Ishikawa (cell line): ENCODE data around the gene P3R3URF.

Experiments used
- CEBPB ChIP-seq: IDR thresholded peaks from 2 replicates; pipeline ENCODE4 v1.6.1; 2012
- CREB1 ChIP-seq: IDR thresholded peaks from 2 replicates; pipeline ENCODE4 v1.6.1; 2012; ENCODE audit warnings: low read depth
- EGR1 ChIP-seq: IDR thresholded peaks from 2 replicates; pipeline ENCODE4 v1.6.1; 2012
- EP300 ChIP-seq: IDR thresholded peaks from 2 replicates; pipeline ENCODE4 v1.6.1; 2012; ENCODE audit warnings: borderline replicate concordance
- FOXM1 ChIP-seq: IDR thresholded peaks from 2 replicates; pipeline ENCODE4 v1.6.1; 2012; ENCODE audit warnings: low read depth, borderline replicate concordance
- MAX ChIP-seq: IDR thresholded peaks from 2 replicates; pipeline ENCODE4 v1.6.1; 2012
- NFIC ChIP-seq: IDR thresholded peaks from 2 replicates; pipeline ENCODE4 v1.6.1; 2012
- RAD21 ChIP-seq: IDR thresholded peaks from 2 replicates; pipeline ENCODE4 v1.6.1; 2012; ENCODE audit warnings: low read depth
- REST ChIP-seq: IDR thresholded peaks from 2 replicates; pipeline ENCODE4 v1.6.1; 2012; ENCODE audit warnings: low read depth, mild to moderate bottlenecking
- TAF1 ChIP-seq: IDR thresholded peaks from 2 replicates; pipeline ENCODE4 v1.6.1; 2012; ENCODE audit warnings: low read depth, mild to moderate bottlenecking
- TCF12 ChIP-seq: IDR thresholded peaks from 2 replicates; pipeline ENCODE4 v1.6.1; 2012; ENCODE audit warnings: low read depth
- TEAD4 ChIP-seq: IDR thresholded peaks from 2 replicates; pipeline ENCODE4 v1.6.1; 2012
- USF1 ChIP-seq: IDR thresholded peaks from 2 replicates; pipeline ENCODE4 v1.6.1; 2012
- YY1 ChIP-seq: IDR thresholded peaks from 2 replicates; pipeline ENCODE4 v1.6.1; 2012; ENCODE audit warnings: low read depth
- ZBTB7A ChIP-seq: IDR thresholded peaks from 2 replicates; pipeline ENCODE4 v1.6.1; 2012; ENCODE audit warnings: low read depth

P3R3URF gene

GRCh38 chr1:46176211-46176865, at the start of gene P3R3URF:
P3R3URF (minus strand) TSS chr1:46176488; CDS start chr1:46176471, 17 bp downstream.
- TF ChIP-seq CEBPB (no peak), TCF12 (no peak)

- no peak for TF ChIP-seq RAD21
- no peak for TF ChIP-seq TEAD4
These were observed 48.7 kb upstream of the P3R3URF start for GRCh38 chr1:46224966-46225365.

GRCh38 chr1:46223472-46223943, 47.2 kb upstream of the P3R3URF start:
- TF ChIP-seq CEBPB (no peak), CREB1 (no peak), YY1 (peak; percentile 28; the same call in 1 of the 2 replicates), USF1 (no peak), RAD21 (peak; percentile 95)

- TF ChIP-seq YY1 (no peak), TAF1 (no peak), RAD21 (no peak), CREB1 (no peak), EP300 (no peak), MAX (no peak), FOXM1 (no peak), ZBTB7A (no peak)
These were observed 45.5 kb upstream of the P3R3URF start for GRCh38 chr1:46221749-46222148.

- TF ChIP-seq USF1: no peak
These were observed 44.5 kb upstream of the P3R3URF start for GRCh38 chr1:46220808-46221207.

GRCh38 chr1:46219551-46220520, 43.5 kb upstream of the P3R3URF start:
- TF ChIP-seq REST (no peak), RAD21 (no peak), MAX (no peak), TCF12 (no peak), USF1 (no peak), EP300 (no peak), CREB1 (no peak), FOXM1 (no peak), ZBTB7A (no peak), YY1 (no peak), TEAD4 (no peak), NFIC (no peak), EGR1 (no peak), CEBPB (no peak), TAF1 (no peak)

- TF ChIP-seq ZBTB7A: no peak
- TF ChIP-seq TEAD4: no peak
- no peak for TF ChIP-seq REST
- no peak for TF ChIP-seq TAF1
- no peak for TF ChIP-seq EGR1
- TF ChIP-seq USF1: no peak
- no peak for TF ChIP-seq YY1
These were observed 42.2 kb upstream of the P3R3URF start for GRCh38 chr1:46218443-46218842.
